ENCODE data around the gene DENND5B.
"Not testable (repeated sequence)": the region's sequence is repeated elsewhere in the genome, so short reads cannot be mapped to it uniquely, and the experiment has no call there.

Gene DENND5B

DNA sequence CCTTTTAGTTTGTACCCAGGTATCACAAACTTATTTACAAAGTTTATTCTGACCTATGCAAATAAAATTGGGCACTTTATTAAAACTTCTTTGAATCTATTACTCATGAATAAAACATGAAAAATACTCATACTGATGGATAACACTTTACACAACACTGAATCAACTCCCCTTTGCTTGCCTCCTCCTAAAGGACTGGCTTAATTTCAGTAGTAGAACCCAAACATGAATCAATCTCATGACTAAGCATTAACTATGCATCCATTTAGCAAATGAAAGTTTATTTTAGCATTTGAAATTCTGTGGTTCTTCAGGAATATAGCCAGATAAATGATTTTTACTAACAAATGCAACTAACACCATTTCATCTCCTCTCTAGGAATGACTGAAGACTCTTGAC, 32.4 kb downstream of the DENND5B start:
- H3K4me1 Mint-ChIP-seq, result peaks cover 28% of the 10 kb centered on the region
- no peak for ATAC-seq (ENCODE audit: low read depth)
- peaks cover 24% of the 10 kb centered on the region for H3K36me3 Mint-ChIP-seq
- peak overlapping the region; percentile 24 for H3K27ac Mint-ChIP-seq
- DNase-seq (ENCODE audit: low spot score in 2 of 2), result no peak
- H3K27me3 Mint-ChIP-seq, result no peaks in the 10 kb centered on the region
- no peak overlapping the region for H3K4me3 Mint-ChIP-seq
- H3K9me3 Mint-ChIP-seq, result peaks cover 7% of the 10 kb centered on the region

DNA sequence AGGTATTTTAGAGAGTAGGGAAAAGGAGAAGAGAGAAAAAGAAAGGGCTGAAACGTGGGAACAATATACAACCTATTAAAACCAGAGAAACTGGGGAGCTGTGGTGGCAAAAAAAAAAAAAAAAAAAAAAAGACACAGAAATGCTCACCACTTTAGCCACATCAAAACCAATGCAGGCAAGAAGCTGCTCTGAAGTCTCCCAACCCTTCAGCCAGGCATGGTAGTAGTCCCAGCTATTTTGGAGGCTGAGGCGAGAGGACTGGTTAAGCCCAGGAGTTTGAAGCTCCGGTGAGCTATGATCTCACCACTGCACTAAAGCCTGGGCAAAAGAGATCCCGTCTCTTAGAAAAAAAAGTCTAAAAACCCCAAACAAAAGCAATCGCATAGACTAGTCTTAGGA, 33.2 kb downstream of the DENND5B start:
- ATAC-seq (ENCODE audit: low read depth) (no peak), DNase-seq (ENCODE audit: low spot score in 2 of 2) (no peak)
- Mint-ChIP-seq H3K36me3 (peaks cover 22% of the 10 kb centered on the region), H3K27me3 (no peaks in the 10 kb centered on the region), H3K27ac (no peak overlapping the region), H3K4me3 (no peak overlapping the region), H3K4me1 (peaks cover 28% of the 10 kb centered on the region), H3K9me3 (peaks cover 9% of the 10 kb centered on the region)

DNA sequence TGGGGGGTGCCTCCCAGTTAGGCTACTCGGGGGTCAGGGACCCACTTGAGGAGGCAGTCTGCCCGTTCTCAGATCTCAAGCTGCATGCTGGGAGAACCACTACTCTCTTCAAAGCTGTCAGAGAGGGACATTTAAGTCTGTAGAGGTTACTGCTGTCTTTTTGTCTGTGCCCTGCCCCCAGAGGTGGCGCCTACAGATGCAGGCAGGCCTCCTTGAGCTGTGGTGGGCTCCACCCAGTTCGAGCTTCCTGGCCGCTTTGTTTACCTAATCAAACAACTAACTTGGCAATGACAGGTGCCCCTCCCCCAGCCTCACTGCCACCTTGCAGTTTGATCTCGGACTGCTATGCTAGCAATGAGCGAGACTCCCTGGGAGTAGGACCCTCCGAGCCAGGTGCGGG, 35.5 kb downstream of the DENND5B start:
- H3K27ac Mint-ChIP-seq; DNase-seq (ENCODE audit: low spot score in 2 of 2); ATAC-seq (ENCODE audit: low read depth); H3K4me3 Mint-ChIP-seq; H3K27me3 Mint-ChIP-seq; H3K9me3 Mint-ChIP-seq: not testable (repeated sequence)
- peaks cover 17% of the 10 kb centered on the region for H3K36me3 Mint-ChIP-seq
- peaks cover 21% of the 10 kb centered on the region for H3K4me1 Mint-ChIP-seq

DNA sequence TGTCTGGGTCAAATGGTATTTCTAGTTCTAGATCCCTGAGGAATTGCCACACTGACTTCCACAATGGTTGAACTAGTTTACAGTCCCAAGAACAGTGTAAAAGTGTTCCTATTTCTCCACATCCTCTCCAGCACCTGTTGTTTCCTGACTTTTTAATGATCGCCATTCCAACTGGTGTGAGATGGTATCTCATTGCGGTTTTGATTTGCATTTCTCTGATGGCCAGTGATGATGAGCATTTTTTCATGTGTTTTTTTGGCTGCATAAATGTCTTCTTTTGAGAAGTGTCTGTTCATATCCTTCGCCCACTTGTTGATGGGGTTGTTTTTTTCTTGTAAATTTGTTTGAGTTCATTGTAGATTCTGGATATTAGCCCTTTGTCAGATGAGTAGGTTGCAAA, 40.3 kb downstream of the DENND5B start:
- H3K9me3 Mint-ChIP-seq; H3K4me3 Mint-ChIP-seq; DNase-seq (ENCODE audit: low spot score in 2 of 2); ATAC-seq (ENCODE audit: low read depth); H3K36me3 Mint-ChIP-seq; H3K27ac Mint-ChIP-seq; H3K27me3 Mint-ChIP-seq: not testable (repeated sequence)
- peaks cover 12% of the 10 kb centered on the region for H3K4me1 Mint-ChIP-seq

DNA sequence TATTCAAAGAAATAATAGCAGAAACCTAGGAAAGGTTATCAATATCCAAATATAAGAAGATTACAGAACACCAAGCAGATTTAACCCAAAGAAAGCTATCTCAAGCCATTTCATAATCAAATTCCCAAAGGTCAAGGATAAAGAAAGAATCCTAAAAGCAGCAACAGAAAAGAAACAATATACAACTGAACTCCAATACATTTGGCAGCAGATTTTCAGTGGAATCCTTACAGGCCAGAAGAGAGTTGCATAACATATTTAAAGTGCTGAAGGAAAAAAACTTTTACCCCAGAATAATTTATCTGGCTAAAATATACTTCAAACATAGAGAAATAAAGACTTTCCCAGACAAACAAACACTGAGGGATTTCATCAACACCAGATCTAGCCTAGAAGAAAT, 54.3 kb downstream of the DENND5B start:
- Mint-ChIP-seq H3K36me3 (peaks cover 40% of the 10 kb centered on the region), H3K9me3 (peaks cover 9% of the 10 kb centered on the region), H3K4me3 (no peak overlapping the region), H3K27me3 (no peaks in the 10 kb centered on the region), H3K4me1 (peaks cover 54% of the 10 kb centered on the region), H3K27ac (no peak overlapping the region)
- no peak for ATAC-seq (ENCODE audit: low read depth)
- no peak for DNase-seq (ENCODE audit: low spot score in 2 of 2)

DNA sequence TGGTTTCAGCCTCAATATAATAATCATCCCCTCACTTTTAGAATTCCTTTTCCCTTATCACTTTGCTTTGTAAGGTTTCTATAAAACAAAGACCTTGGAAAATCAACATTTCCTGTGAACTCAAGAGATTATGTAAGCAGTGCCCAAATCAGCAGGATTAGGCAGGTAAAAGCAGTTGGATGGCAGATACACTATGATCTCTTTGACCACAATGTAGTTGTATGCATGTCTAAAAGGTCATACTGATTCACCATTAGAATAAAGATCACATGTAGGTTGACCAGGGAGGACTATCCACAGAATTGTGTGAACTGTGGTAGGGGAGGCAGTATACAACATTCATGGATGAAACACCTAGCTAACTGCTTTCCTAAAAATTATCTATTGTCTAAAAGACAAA, 57.5 kb downstream of the DENND5B start:
- peaks cover 2% of the 10 kb centered on the region for H3K9me3 Mint-ChIP-seq
- DNase-seq (ENCODE audit: low spot score in 2 of 2) (no peak), ATAC-seq (ENCODE audit: low read depth) (no peak)
- H3K4me3 Mint-ChIP-seq, result no peak overlapping the region
- H3K27ac Mint-ChIP-seq, result peak overlapping the region; percentile 9
- H3K36me3 Mint-ChIP-seq, result peaks cover 21% of the 10 kb centered on the region
- no peaks in the 10 kb centered on the region for H3K27me3 Mint-ChIP-seq
- peaks cover 44% of the 10 kb centered on the region for H3K4me1 Mint-ChIP-seq

DNA sequence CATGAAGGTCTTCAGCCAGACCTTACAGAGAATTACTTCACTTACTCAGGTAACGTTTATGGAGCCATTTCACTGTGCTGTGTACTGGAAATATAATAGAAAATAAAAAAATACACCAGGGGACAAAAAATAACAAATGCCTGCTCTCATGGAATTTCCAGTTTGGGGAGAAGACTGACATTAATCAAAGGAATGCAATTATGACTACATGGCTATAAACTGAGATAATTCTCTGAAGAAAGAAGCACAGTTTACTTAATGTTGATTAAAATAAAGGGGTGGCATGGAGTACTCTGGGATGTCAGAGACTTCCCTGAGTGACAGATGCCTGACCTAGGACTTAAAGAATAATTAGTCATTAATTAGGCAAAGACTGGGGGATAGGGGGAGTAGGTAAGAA, 59.0 kb downstream of the DENND5B start:
- peaks cover 25% of the 10 kb centered on the region for H3K36me3 Mint-ChIP-seq
- H3K4me3 Mint-ChIP-seq, result no peak overlapping the region
- H3K27ac Mint-ChIP-seq, result peak overlapping the region; percentile 76
- DNase-seq (ENCODE audit: low spot score in 2 of 2) (no peak), ATAC-seq (ENCODE audit: low read depth) (no peak)
- no peaks in the 10 kb centered on the region for H3K9me3 Mint-ChIP-seq
- H3K27me3 Mint-ChIP-seq, result no peaks in the 10 kb centered on the region
- peaks cover 42% of the 10 kb centered on the region for H3K4me1 Mint-ChIP-seq

DNA sequence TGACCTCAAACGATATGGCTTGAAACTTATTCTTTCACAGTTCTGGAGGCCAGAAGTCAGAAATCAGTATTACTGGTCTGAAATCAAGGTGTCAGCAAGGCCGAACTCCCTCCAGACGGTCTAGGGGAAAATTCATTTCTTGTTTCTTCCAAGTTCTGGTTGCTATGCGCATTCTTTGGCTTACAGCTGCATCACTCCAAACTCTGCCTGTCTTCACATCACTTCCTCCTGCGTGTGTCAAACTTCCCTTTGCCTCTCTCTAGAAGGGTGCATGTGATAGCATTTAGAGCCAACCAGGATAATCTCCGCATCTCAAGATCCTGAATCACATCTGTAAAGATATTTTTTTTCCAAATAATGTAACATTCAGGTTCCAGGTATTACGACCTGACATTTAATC, 62.8 kb downstream of the DENND5B start:
- Mint-ChIP-seq H3K9me3 (no peaks in the 10 kb centered on the region), H3K4me3 (no peak overlapping the region), H3K27me3 (no peaks in the 10 kb centered on the region), H3K4me1 (peaks cover 35% of the 10 kb centered on the region), H3K27ac (peak overlapping the region; percentile 26), H3K36me3 (peaks cover 11% of the 10 kb centered on the region)
- ATAC-seq (ENCODE audit: low read depth) (no peak), DNase-seq (ENCODE audit: low spot score in 2 of 2) (no peak)

DNA sequence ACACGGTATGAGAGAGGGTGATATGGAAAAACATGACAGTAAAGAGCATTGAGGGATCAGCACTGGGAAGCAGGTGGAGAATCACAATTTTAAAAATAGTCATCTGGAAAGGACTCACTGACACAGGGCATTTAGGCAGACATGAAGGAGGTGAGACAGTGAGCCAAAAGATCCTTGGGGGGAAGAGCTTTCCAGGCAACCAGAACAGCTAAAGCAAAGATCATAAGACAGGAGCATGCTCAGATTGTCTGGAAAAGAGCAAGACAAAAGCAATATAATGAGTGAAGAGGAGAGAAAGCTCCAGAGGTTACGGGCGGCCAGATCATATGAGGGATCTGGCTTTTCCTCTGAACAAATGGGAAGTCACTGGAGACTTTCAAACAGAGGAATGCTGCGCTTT, 63.9 kb downstream of the DENND5B start:
- Mint-ChIP-seq H3K27me3 (no peaks in the 10 kb centered on the region), H3K36me3 (peaks cover 11% of the 10 kb centered on the region), H3K4me3 (no peak overlapping the region), H3K4me1 (peaks cover 29% of the 10 kb centered on the region), H3K9me3 (no peaks in the 10 kb centered on the region), H3K27ac (no peak overlapping the region)
- ATAC-seq (ENCODE audit: low read depth) (no peak), DNase-seq (ENCODE audit: low spot score in 2 of 2) (no peak)

DNA sequence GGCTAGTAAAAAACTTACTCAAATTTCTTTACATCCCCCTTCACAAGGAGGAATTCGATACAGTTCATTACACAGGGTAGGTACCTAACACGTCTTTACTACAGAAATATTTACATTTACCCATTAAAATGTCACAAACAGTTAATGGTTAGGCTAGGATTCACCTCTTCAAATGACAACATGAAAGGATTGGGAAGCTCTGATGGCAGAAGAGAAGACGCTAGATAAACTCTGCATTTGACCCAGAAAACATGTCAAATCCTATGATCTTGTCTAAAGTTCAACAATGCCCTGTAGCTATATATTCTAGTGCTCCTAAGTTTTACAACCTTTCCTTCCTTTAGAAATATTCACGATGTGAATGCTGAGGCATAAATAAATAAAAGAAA, 64.8 kb downstream of the DENND5B start:
- Mint-ChIP-seq H3K27ac (no peak overlapping the region), H3K27me3 (no peaks in the 10 kb centered on the region), H3K4me3 (no peak overlapping the region), H3K36me3 (peaks cover 11% of the 10 kb centered on the region), H3K9me3 (no peaks in the 10 kb centered on the region), H3K4me1 (peaks cover 34% of the 10 kb centered on the region)
- ATAC-seq (ENCODE audit: low read depth) (peak; percentile 10), DNase-seq (ENCODE audit: low spot score in 2 of 2) (no peak)

DNA sequence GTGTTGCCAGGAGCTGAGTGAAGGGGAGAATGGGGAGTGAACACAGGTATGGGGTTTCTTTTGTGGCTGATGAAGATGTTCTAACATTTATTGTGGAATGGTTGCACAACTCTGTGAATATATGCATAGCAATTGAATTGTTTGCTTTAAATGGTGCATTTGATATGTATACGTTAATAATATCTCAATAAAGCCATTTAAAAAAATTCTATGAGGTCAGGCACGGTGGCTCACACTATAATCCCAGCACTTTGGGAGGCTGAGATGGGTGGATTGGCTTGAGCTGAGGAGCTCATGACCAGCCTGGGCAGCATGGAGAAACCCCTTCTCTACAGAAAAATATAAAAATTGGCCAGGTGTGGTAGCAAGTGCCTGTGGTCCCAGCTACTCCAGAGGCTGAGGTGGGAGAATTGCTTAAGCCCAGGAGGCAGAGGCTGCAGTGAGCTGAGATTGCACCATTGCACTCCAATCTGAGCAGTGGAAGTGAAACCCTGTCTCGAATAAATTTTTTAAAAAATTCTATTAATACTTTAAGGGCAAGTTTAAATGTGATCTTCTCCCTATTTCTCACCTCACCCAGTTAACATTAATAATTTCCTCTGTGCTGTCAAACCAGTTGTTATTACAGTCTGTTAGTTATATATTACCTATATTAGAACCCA, 65.3 kb downstream of the DENND5B start:
- no peaks in the 10 kb centered on the region for H3K27me3 Mint-ChIP-seq
- DNase-seq (ENCODE audit: low spot score in 2 of 2), result no peak
- peaks cover 11% of the 10 kb centered on the region for H3K36me3 Mint-ChIP-seq
- H3K4me3 Mint-ChIP-seq, result peak overlapping the region; percentile 1
- H3K4me1 Mint-ChIP-seq, result peaks cover 34% of the 10 kb centered on the region
- no peaks in the 10 kb centered on the region for H3K9me3 Mint-ChIP-seq
- H3K27ac Mint-ChIP-seq, result no peak overlapping the region
- ATAC-seq (ENCODE audit: low read depth), result peak; percentile 52

DNA sequence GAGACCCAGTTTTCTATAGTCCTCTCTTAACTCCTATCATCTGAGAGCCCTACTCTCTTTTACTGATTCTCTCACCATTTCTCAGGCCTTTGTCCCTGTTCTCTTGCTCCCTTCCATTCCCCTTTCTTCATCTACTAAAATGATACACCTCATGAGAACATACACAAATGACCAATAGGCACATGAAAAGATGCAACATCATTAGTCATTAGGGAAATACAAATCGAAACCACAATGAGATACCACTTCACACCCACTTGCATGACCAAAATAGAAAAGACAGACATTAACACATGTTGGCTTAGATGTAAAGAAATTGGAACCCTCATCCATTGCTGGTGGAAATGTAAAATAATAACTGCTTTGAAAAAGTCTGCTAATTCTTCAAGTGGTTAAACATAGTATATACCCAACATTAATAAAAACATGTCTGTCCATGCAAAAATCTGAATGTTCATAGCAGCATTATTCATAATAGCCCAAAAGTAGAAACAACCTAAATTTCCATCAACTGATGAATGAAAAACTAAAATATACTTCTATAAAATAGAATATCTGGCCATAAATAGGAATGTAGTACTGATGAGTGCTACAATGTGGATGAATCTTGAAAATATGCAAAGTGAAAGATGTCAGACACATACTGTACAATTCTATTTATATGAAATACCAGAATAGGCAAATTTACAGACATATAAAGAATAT, 66.0 kb downstream of the DENND5B start:
- Mint-ChIP-seq H3K4me3 (peak overlapping the region; percentile 1), H3K27ac (no peak overlapping the region)
- peak; percentile 70 for ATAC-seq (ENCODE audit: low read depth)

DNA sequence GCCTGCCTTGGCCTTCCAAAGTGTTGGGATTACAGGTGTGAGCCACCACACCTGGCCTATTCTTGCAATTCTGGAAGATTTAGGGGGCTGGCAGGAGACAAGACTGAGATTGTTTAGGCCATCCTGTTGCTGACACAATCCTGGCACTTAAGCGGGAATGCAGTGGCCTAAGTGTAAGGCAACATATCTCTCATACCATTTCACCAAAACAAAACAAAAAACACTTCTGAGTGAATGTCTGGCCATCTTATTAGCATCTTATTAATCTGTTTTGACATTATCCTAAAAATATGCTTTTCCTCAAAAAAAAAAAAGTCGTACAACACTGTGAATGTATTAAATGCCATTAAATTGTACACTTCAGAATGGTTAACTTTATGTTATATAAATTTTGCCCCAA, 67.6 kb downstream of the DENND5B start:
- no peak overlapping the region for H3K4me3 Mint-ChIP-seq
- H3K27me3 Mint-ChIP-seq, result no peaks in the 10 kb centered on the region
- no peak overlapping the region for H3K27ac Mint-ChIP-seq
- DNase-seq (ENCODE audit: low spot score in 2 of 2) (no peak), ATAC-seq (ENCODE audit: low read depth) (no peak)
- H3K4me1 Mint-ChIP-seq, result peaks cover 38% of the 10 kb centered on the region
- peaks cover 7% of the 10 kb centered on the region for H3K36me3 Mint-ChIP-seq
- H3K9me3 Mint-ChIP-seq, result no peaks in the 10 kb centered on the region

More for the DNA sequence above, 66.0 kb downstream of the DENND5B start:
- no peak for DNase-seq (ENCODE audit: low spot score in 2 of 2)
- peaks cover 11% of the 10 kb centered on the region for H3K36me3 Mint-ChIP-seq
- no peaks in the 10 kb centered on the region for H3K27me3 Mint-ChIP-seq
- peaks cover 34% of the 10 kb centered on the region for H3K4me1 Mint-ChIP-seq
- no peaks in the 10 kb centered on the region for H3K9me3 Mint-ChIP-seq

DNA sequence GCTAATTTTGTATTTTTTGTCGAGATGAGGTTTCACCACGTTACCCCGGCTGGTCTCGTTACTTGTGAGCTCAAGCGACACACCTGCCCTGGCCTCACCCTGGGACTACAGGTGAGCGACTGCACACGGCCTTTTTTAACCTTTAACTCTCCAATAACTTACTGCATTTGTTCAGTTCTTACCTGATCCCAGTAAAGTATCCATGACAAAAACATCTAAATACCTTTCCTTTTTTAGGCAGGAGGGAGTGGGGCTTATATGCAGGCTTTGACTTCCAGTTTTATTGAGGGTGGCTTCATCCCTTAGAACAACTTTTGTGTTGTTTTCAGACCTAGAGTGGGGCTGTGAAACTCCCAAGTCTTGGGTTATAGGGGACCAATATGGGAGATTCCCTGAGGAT, 68.3 kb downstream of the DENND5B start:
- peaks cover 42% of the 10 kb centered on the region for H3K4me1 Mint-ChIP-seq
- H3K4me3 Mint-ChIP-seq, result no peak overlapping the region
- H3K27me3 Mint-ChIP-seq, result no peaks in the 10 kb centered on the region
- H3K9me3 Mint-ChIP-seq, result no peaks in the 10 kb centered on the region
- no peak overlapping the region for H3K27ac Mint-ChIP-seq
- H3K36me3 Mint-ChIP-seq, result peaks cover 3% of the 10 kb centered on the region
- no peak for DNase-seq (ENCODE audit: low spot score in 2 of 2)
- no peak for ATAC-seq (ENCODE audit: low read depth)

DNA sequence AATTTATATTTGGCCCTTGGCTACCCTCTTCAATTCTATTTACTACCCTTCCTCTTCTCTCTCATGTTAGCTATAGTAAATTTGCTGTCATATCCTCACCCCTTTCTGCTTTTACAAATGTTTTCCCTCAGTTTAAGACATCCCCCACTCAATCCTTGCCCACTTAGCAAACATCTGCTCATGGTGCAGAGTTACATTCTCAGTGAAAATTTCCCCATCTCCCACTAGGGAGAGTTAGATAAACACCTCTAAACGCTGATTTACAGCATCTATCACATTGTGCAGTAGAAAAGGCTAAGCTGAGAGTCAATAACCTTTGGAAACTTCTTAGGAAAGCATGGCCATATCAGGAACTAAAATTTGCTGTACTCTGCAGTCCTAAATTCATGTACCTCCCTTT, 69.0 kb downstream of the DENND5B start:
- Mint-ChIP-seq H3K4me1 (peaks cover 46% of the 10 kb centered on the region), H3K27me3 (no peaks in the 10 kb centered on the region), H3K27ac (no peak overlapping the region), H3K9me3 (no peaks in the 10 kb centered on the region), H3K36me3 (peaks cover 4% of the 10 kb centered on the region), H3K4me3 (no peak overlapping the region)
- ATAC-seq (ENCODE audit: low read depth) (no peak), DNase-seq (ENCODE audit: low spot score in 2 of 2) (no peak)

Measured in memory B cell (primary cell).